Esophagus squamous epithelium (tissue), 4 donors: Measurements from ENCODE around the gene FKTN.

Experiments used
- POLR2A ChIP-seq, 4 donors: fragments of 450-650 bp; IDR thresholded peaks; one replicate each; pipeline ENCODE4 v1.6.1; 2017; ENCODE audit warnings: antibody characterized with exemption in 4 of 4, mild to moderate bottlenecking in 4 of 4, moderate library complexity in 3 of 4
- TF ChIP-seq, protein P1 (sequence below), 6 experiments: fragments of 450-650 bp in 4 of 6; fragments of 200-600 bp in 2 of 6; sonication (generic) in 2 of 6; IDR thresholded peaks; one replicate each; pipeline ENCODE4 v1.5.1; 2016 to 2019; ENCODE audit warnings: antibody characterized with exemption in 6 of 6, mild to moderate bottlenecking in 4 of 6, moderate library complexity in 4 of 6

DNA sequence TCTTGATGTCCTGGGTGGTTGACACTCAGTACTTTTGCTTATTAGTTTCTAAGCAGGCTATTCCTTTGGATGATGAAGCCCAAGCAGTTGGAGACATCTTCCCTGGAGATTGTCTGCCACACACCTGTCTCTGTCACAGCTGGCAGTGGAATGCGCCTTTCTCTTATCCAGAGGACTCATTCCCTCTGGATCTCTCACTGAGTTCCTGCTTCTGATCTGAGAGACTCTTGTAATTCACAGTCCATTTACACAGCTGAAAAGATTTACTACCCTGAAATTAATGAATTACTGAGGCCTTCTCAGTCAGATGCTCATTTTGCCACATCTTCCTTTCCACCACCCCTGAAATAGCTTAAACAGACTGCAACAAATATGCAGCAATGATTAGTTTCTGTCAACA, 120.2 kb downstream of the FKTN start:
- TF ChIP-seq, protein P1, sequence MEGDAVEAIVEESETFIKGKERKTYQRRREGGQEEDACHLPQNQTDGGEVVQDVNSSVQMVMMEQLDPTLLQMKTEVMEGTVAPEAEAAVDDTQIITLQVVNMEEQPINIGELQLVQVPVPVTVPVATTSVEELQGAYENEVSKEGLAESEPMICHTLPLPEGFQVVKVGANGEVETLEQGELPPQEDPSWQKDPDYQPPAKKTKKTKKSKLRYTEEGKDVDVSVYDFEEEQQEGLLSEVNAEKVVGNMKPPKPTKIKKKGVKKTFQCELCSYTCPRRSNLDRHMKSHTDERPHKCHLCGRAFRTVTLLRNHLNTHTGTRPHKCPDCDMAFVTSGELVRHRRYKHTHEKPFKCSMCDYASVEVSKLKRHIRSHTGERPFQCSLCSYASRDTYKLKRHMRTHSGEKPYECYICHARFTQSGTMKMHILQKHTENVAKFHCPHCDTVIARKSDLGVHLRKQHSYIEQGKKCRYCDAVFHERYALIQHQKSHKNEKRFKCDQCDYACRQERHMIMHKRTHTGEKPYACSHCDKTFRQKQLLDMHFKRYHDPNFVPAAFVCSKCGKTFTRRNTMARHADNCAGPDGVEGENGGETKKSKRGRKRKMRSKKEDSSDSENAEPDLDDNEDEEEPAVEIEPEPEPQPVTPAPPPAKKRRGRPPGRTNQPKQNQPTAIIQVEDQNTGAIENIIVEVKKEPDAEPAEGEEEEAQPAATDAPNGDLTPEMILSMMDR (IDR thresholded peaks at IDR 0.05): no peak
- no peak for TF ChIP-seq POLR2A (IDR thresholded peaks at IDR 0.05)
